Muscle of arm (tissue), 12 donors: ENCODE data around the gene FSIP1. TPM values are rescaled to one million over a fixed set of nuclear protein-coding genes. Genes with fewer than 3 reads are reported as not detected.

Experiments
- DNase-seq: peaks from one replicate; pipeline ENCODE4 v3.0.0-alpha.2; 2013
- polyA plus RNA-seq, 12 donors: library from polyadenylated mRNA; unstranded; fragments of 120-200 nt; gene quantifications; one replicate each; pipeline ENCODE4 v1.2.1, GENCODE V29; 2013; ENCODE audit not compliant: insufficient read length in 12 of 12

Gene FSIP1
- polyA plus RNA-seq, 12 donors: 0.11 to 0.97 (median 0.43) TPM; not detected in 2

- DNase-seq: no peak
These were observed 21.6 kb downstream of the FSIP1 start for GRCh38 chr15:39761006-39761405.

- DNase-seq: peak; percentile 79
These were observed 25.7 kb downstream of the FSIP1 start for GRCh38 chr15:39756806-39757522.

- peak; percentile 56 for DNase-seq
These were observed 29.6 kb downstream of the FSIP1 start for GRCh38 chr15:39752991-39753390.

- no peak for DNase-seq
These were observed 30.4 kb downstream of the FSIP1 start for GRCh38 chr15:39752246-39752645.

- DNase-seq: no peak
These were observed 34.4 kb downstream of the FSIP1 start for GRCh38 chr15:39748276-39748675.

- no peak for DNase-seq
These were observed 35.3 kb downstream of the FSIP1 start for GRCh38 chr15:39747326-39747725.

- DNase-seq: no peak
These were observed 35.8 kb downstream of the FSIP1 start for GRCh38 chr15:39746714-39747276.

GRCh38 chr15:39746176-39746575 lies 36.5 kb downstream of the FSIP1 start:
- DNase-seq: no peak

GRCh38 chr15:39745415-39745814 lies 37.2 kb downstream of the FSIP1 start:
- no peak for DNase-seq

GRCh38 chr15:39744334-39745103 lies 38.1 kb downstream of the FSIP1 start:
- DNase-seq: no peak

- no peak for DNase-seq
These were observed 39.0 kb downstream of the FSIP1 start for GRCh38 chr15:39743611-39744010.

GRCh38 chr15:39741258-39741657 lies 41.4 kb downstream of the FSIP1 start:
- DNase-seq: no peak

GRCh38 chr15:39738998-39739397 lies 43.6 kb downstream of the FSIP1 start:
- no peak for DNase-seq

- no peak for DNase-seq
These were observed 45.5 kb downstream of the FSIP1 start for GRCh38 chr15:39737196-39737550.

- DNase-seq: no peak
These were observed 46.0 kb downstream of the FSIP1 start for GRCh38 chr15:39736412-39737195.

GRCh38 chr15:39735120-39735717 lies 47.4 kb downstream of the FSIP1 start:
- no peak for DNase-seq

- no peak for DNase-seq
These were observed 51.4 kb downstream of the FSIP1 start for GRCh38 chr15:39731266-39731665.

GRCh38 chr15:39730552-39730951 lies 52.1 kb downstream of the FSIP1 start:
- no peak for DNase-seq

- DNase-seq: no peak
These were observed 53.1 kb downstream of the FSIP1 start for GRCh38 chr15:39729500-39729899.

- DNase-seq: no peak
These were observed 53.8 kb downstream of the FSIP1 start for GRCh38 chr15:39728845-39729244.

- DNase-seq: no peak
These were observed 60.7 kb downstream of the FSIP1 start for GRCh38 chr15:39721893-39722292.
